ENCODE data around the gene DEFB123.

DEFB123 gene

DNA sequence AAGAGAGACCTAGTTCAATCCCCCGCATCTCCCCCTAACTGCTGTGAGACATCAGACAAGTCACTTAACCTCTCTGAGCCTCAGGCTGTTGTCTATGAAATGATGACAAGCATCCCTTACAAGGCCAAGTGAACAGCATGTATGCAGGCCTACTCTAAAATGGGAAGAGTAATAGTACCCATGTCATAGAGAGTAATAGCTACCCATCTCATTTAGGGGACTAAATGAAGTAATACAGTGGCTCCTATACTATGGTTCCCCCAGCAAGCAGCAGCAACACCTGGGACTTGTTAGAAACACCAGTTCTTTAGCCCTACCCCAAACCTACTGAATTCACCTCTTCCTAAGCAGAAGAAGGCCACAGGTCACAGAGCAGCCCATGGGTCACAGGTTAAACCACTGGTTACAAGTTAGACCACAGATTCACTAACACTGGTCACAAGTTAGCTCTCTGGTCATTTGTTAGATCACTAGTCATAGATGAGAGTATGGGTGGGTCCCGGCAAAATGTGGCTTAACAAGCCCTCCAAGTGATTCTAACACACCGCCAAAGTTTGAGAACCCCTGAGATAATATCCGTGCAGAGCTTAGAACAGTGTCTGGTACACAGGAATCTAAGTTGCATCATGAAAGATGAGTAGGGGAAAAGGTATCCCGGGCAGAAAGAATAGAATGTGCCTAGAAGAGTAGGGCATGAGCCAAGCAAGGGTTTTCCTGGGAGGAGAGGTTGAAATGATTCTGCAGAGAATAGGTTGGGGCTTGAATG is 33.1 kb downstream of the DEFB123 start:
- DNase-seq (ENCODE audit: extremely low read depth in 1 of 2, low read depth in 1 of 2): no peak

DNA sequence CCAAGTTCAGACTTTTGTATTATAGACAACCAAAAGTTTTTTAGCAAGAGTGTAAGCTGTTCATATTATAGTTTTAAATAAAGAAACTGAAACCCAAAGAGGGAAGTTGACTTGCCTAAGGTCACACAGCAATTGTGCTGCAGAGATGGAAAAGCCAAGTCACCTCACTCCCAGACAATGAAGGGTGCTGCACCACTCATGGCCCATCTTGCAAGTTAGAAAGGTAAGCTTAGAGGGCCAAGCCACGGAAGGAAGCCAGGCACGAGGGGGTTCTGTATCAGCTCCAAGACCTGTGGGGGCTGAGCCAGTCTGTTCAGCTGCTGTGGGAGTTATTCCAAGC is 33.6 kb downstream of the DEFB123 start:
- DNase-seq (ENCODE audit: extremely low read depth in 1 of 2, low read depth in 1 of 2): no peak

DNA sequence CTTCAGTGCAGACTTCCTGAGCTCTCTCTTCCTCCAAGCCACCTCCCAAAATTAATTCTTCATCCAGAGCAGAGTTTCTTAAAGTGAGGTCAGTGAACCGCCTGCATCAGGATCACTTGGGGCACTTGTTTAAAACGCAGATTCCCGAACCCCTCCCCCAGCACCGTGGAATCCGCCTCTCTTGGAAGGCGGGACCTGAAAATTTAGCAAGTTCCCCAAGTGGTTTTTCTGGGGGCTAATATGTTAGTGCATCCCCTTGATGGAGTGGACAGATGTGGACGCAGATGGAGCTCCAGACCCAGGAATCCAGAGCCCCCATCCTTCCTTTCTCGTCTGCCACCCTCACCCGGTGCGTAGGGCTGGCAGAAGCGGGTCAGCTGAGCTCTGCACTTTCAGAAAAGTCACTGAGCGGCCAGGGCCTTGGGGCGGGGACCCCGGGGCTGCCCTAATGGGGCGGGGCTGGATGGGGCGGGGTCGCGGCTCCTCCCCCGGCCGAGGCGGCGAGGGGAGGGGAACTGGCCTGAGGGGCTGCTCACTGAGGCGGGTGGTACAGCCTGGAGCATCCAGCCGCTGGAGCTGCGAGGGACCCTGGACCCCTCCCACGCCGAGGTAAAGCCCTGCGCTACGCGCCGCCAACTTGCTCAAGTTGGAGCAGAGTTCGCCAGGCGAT is 34.5 kb downstream of the DEFB123 start, which contains the start of the genes DEFB124 and REM1:
Gene DEFB124, minus strand, starts transcription at position 370 of the 670 bp plus-strand sequence. CDS start 2,114 bp downstream, outside the sequence.
Gene REM1, plus strand, starts transcription at position 531 of the 670 bp plus-strand sequence. CDS start 1,158 bp downstream, outside the sequence.
- no peak for DNase-seq (ENCODE audit: extremely low read depth in 1 of 2, low read depth in 1 of 2)

DNA sequence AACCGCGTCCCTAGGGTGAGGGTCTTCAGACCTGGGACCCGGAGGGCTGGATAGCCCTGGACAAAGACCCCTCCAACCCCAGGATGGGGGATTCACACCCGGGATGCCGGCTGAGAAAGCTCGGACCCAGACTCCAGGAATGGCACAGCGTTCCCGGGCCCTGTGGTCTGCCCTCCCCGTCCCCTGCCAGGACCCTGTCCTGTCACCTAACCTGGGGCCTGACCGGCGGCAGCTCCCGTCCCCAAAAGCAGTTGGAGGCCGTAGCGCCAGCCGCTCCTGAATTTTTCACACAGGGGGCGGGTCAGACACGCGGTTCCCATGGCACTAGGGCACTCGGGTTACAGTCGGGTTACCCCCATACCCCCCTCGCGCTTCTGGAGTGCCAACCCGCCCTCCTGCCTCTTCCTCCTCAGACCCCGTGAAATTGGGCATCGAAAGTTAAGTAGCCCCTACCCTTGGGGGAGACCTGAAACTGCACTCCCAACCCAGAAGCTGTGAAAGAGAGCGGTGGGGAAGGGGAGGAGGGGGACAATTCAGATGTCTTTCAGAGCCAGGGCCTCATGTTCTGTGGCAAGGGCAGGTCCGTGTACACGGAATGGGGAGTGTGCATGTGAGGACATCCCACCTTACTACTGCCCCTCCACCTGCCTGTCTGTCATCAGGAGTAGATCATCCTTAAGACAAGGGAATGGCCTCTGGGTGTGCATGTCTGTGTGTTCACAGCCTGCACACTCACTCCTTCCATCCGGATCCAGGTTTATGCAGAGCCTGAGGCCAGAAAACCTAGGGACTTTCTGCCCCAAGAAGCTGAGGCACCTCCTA is 35.3 kb downstream of the DEFB123 start:
- no peak for DNase-seq (ENCODE audit: extremely low read depth in 1 of 2, low read depth in 1 of 2)

DNA sequence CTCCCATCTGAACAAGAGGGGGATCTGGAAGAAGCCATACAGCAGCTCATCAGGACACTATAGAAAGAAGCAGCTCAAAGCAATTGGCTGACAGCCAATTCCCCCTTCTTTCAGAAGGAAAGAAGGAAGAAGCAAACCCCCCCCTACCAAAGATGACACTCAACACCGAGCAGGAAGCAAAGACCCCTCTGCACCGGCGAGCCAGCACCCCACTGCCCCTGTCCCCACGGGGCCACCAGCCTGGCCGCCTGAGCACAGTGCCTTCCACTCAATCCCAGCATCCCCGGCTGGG is 35.8 kb downstream of the DEFB123 start:
- no peak for DNase-seq (ENCODE audit: extremely low read depth in 1 of 2, low read depth in 1 of 2)

DNA sequence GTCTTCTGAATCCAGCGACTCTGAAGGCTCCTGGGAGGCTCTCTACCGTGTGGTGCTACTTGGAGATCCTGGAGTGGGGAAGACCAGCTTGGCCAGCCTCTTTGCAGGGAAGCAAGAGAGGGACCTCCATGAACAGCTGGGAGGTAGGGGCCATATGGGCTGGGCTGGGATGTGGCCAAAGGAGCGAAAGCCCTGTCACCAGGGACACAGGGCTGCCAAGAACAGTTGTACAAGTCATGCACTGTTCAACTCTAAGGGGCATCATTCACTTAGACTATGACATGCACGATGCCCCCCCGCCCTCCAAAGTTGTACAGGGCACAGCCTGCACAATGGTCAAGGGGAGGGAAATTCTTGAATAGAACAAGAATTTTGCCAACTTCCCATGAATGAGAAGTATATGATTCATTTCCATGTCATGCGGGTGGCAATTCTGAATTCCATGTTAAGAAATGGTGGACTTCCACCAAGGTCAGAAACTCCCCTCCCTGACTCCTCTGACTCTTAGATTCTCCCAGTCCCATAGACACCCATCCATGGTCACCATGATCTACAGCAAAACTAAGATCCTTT is 36.3 kb downstream of the DEFB123 start:
- DNase-seq (ENCODE audit: extremely low read depth in 1 of 2, low read depth in 1 of 2): no peak

DNA sequence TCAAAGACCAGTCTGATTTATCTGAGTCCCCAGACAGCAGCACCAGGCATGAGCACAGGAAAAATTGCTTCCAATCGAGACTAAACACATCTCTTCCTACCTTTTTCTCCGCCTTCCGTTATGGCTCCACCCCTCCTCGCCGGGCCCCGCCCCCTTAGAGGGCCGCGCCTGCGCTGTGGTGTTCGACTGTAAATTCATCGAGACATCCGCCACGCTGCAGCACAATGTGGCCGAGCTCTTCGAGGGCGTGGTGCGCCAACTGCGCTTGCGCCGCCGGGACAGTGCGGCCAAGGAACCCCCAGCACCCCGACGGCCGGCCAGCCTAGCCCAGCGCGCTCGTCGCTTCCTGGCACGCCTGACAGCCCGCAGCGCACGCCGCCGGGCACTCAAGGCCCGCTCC is 43.6 kb downstream of the DEFB123 start:
- no peak for DNase-seq (ENCODE audit: extremely low read depth in 1 of 2, low read depth in 1 of 2)

DNA sequence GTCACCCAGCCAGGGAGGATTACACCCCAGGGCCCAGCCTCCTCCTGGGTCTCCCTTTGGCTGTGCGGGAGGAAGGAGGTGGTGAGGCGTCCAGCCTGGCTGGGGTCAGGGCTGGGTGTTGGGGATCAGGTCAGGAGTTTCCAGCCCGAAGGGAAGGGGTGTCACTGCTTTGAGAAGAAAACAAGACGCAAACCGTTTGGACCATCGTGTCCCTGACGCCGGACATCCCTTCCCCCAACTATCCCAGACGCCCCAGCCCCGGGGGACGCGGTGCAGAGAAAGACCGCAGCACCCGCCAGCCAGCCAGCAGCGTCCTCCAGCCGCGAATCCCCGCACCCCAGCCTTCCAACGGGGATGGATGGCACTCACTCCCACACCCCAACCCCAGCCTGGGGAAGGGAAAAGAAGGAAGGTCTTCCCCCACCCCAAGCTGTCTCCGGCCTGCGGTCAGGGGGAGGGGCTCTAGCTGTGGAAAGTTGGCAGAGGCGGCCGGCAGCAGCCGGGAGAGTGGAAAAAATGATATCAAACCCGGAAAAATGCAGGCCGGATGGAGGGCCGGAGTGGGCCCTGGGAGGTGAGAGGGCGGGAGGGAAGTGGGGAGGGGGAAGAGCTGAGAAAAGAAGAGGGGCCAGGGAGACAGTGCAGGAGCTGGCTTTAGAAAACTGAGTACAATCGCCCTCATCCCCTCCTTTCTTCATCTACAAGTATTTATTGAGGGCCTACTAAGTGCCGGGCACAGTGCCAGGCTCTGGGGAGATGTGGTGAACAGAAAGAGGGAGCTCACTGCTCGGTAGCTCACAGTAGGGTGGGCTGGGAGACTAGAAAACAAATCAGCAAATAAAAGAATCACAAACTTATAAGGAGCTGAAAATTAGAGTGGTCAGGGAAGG is 45.3 kb downstream of the DEFB123 start:
- no peak for DNase-seq (ENCODE audit: extremely low read depth in 1 of 2, low read depth in 1 of 2)

DNA sequence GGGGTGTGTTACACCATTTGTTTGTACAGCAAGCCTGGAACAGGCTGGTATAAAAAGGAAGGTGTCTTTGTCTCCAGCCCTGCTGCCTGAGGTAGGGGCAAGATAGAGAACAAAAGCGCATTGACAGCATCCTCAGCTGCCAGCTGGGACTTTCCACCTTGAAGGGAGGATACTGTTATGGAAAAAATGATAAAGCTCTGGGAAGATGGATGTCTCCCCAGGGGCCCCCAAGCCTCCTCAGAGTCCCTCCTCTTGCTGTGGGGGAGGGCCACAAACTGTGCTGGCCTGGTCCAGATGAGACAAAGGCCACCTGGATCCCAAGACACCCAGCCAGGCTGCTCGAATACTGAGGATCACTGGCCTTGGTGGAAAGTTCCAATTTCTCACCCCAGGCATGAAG is 47.7 kb downstream of the DEFB123 start:
- no peak for DNase-seq (ENCODE audit: extremely low read depth in 1 of 2, low read depth in 1 of 2)

DNA sequence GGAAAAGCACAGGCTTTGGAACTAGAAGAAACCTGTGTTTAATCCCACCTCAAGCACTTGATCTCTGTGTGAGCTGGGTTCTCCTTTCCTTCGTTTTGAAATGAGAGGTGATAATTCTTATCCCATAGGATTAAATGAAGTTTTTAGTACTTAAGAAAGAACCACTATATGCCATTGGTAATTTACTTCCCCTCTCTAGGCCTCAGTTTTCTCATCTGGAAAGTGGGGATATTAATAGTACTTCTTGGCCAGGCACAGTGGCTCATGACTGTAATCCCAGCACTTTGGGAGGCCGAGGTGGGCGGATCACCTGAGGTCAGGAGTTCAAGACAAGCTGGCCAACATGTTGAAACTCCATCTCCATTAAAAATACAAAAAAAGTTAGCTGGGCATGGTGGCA is 48.7 kb downstream of the DEFB123 start:
- no peak for DNase-seq (ENCODE audit: extremely low read depth in 1 of 2, low read depth in 1 of 2)

DNA sequence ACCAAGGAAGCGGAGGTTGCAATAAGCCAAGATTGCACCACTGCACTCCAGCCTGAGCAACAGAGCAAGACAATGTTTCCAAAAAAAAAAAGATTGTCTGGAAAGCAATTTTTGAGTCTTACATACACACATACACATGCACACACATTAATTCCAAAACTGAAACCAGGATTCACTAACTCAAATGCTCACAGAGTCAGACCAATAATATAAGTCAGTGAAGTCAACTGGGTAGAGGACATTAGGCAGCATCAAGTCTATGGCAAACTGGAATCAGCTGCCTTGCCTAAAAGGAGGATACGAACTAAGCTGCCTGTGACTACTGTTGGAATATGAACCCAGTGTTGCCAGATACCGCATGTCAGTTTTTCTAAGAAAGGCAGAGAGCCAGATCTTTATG is 50.3 kb downstream of the DEFB123 start:
- no peak for DNase-seq (ENCODE audit: extremely low read depth in 1 of 2, low read depth in 1 of 2)

DNA sequence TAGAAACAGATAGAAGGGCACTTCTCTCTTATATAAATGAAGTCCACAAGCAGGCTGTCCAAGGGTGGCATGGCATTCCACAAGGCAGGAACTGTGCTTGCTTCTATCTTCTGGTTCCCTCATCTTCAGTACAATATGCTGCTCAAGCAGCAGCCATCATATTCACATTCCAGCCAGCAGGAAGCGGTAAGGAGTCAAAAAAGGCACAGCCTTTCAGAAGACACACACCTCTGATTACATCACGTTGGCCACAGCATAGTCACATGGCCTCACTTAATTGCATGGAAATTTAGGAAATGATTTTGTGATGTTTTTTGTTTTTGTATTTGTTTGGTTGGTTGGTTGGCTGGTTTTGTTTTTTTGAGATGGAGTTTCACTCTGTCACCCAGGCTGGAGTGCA is 53.7 kb downstream of the DEFB123 start:
- DNase-seq (ENCODE audit: extremely low read depth in 1 of 2, low read depth in 1 of 2): no peak

DNA sequence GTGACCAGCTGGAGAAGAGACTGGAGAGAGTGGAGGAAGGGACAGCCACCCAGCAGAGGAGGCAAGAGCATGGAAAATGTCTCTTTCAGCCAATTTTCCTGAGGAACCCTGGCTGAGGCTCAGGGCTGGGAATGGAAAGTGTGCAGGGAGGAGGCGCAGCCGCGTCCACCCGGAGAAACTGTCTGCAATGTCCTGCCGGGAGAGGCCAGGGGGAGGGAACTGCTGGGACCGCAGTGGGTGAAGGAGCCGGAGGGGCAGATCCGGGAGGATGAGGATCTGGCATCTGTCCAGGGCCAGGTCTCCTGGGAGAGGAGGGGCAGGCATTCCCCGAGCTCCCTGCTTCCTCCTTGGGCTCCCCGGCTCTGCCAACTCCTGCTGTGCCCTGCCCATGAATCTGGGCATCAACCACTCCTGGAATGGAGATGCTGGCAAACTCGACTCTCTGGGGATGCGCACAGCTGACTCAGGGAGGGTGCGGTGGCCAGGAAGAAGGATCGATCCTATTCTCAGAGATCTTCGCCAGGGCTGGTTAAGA is 56.4 kb downstream of the DEFB123 start:
- DNase-seq (ENCODE audit: extremely low read depth in 1 of 2, low read depth in 1 of 2): no peak

DNA sequence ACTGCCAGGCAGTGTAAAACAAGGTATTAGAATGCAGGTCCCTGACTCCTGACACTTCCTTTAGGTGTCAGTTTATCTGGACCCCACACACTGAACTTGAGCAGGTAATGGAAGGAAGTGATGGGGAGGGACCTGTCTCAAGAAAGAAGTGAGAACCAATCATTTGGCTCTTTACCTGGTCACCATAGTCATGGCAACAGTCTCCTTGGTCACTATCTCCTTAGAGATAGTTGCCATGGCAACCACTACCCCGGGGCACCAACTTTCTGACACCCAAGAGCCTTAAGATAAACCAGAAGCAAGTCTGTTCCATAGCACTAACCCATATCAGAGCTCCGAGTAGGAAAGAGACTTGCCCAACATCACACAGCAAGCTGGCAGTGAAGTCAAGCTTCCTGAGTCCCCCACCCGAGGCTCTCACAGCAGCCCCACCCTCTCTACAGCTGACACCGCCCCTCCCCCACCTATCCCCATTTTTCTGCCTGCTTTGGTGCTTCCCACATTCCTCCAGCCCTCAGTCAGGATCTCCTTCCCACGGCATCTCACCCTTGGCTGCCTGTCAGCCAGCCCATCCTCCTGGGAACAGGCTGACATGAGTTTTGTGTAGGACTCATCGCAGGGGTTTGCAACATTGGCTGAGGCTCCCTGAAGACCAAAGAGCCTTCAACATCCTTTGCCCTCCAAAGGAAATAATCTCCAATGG is 57.6 kb downstream of the DEFB123 start:
- no peak for DNase-seq (ENCODE audit: extremely low read depth in 1 of 2, low read depth in 1 of 2)
